Lung microvascular endothelial cell (primary cell): ENCODE results near the gene SSTR5. TPM values are rescaled to one million over a fixed set of nuclear protein-coding genes. Genes with fewer than 3 reads are reported as not detected.

Source experiments
- DNase-seq, 2 donors: peaks; one replicate each; pipeline versions ENCODE4 v3.0.0 to v3.0.0-alpha.2; 2010; ENCODE audit warnings: low read depth in 2 of 2
- total RNA-seq: library from RNA; depleted of rRNA; stranded (reverse); fragments of >200 nt; gene quantifications from 2 replicates; pipeline ENCODE4 v1.2.1, GENCODE V29; 2014

SSTR5 gene
- total RNA-seq, 1 donor from 2014 or later, result 0.20 TPM

GRCh38 chr16:1039762-1040161 is 32.8 kb upstream of the SSTR5 start:
- no peak for DNase-seq

- no peak for DNase-seq
Measured at GRCh38 chr16:1040346-1040745, 32.2 kb upstream of the SSTR5 start.

GRCh38 chr16:1042049-1042744 is 30.4 kb upstream of the SSTR5 start:
- no peak for DNase-seq

DNA sequence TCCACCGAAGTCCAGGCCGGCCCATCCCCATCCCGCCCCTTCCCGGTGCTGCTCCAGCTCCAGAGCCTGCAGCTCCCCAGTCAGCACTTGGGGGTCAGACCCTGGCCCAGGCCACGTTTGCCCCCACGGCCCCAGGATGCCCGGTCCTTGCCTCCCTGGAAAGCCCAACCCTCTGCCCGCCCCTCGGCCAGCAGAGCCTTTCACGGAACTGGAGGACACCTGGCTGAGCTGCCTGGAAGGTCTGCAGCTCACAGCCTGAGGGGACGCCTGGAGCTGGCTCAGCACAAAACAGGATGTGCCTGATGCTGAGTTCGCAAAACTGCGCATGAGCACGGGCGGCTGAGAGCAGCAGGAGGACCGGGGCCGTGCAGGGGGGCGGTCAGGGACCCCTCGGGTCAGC is 29.7 kb upstream of the SSTR5 start:
- peak in 1 of 2 donors; percentile 38 for DNase-seq

DNA sequence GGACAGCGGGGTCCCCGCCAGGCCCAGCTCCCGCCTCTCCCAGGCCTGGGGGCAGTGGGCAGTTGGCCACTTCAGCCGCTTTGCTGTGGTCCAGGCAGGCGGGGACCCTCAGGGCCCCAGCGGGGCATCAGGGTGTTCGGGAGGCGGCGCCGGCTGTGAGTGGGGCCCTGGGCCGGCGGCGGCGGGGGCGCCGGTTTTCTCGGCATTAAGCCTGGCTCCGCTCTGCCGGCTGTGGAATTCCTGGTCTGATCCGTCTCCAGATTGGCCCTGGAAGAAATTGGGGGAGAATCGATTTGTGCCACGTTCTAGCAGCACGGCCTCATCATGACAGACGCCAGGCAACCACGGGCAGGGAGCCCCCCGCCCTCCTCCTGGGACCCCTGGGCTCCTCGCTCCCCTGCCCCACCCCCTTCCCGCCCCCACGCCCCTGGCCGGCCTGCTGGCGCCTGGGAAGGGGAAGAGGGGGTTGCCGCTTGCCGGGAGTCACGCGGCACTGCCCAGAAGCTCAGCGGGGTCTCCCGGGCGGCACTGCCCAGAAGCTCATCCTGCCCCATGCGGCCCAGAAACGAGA is 28.6 kb upstream of the SSTR5 start:
- no peak for DNase-seq

GRCh38 chr16:1044460-1045309 is 27.9 kb upstream of the SSTR5 start:
- no peak for DNase-seq

DNA sequence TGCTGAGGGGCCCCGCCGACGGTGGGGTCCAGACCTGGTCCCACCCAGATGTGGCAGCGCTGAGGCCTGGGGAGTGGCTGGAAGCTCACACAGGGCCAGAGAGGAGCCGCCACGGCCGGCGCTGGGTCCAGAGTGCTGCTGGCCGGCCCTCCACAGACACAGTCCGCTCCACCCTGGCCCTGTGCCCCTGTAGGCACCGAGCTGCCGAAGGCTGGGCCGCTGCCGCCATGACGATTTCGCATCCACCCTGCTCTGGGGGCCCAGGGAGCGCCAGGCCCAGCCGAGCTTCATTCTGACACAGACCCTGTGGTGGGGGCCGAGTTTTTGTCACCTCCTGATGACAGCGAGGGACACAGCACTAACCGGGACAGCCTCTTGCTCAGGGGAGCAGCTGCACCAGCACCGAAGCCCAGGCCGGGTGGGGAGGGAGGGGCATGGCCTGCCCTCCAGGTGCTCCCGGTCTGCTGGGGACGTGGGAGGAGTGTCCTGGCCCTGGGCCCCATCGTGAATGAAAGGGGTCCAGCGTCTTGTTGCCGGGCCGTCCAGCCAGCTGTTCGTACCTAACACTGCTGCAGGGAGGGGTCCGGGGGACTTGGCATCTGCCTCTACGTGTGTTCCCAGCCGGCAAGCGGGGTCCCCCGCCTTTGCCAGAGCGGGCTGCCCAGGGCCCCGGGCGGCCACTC is 27.1 kb upstream of the SSTR5 start:
- no peak for DNase-seq

- DNase-seq, result no peak
Measured at GRCh38 chr16:1045993-1046911, 26.3 kb upstream of the SSTR5 start.

DNA sequence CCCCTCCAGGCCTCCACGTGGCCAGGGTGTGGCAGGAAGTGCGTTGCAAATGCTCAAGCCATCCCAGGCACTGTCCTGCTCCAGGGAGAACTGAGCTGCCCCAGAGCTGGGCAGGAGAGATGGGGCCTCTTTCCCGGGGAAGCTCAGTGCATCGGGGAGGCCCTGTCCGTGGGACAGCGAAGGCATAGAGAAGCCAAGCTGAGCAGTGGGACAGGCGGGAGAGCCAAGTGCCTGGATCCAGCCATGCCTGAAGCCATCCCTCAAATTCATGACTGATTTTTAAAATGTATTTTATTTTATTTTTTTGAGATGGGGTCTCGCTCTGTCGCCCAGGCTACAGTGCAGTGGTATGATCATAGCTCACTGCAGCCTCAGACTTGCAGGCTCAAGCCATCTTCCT is 25.4 kb upstream of the SSTR5 start:
- no peak for DNase-seq

DNA sequence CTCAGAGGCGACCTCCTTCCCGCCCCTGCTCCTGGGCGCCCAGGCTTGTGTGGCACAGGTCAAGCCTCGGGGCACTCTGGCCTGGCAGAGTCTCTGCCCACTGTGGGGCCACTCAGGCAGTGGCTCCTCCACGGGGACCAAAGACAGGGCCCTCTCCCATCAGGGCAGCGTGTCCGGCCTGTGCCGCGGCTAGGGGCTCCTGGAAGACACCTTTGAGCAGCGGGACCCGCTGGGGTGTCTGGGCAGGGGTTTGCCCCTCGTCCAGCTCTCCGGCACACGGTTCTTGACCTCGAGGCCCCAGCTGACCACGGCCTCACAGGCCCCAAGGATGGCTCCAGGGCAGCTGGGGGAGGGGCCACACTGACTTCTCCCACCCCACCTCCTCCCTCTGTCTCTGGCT is 24.7 kb upstream of the SSTR5 start:
- no peak for DNase-seq

GRCh38 chr16:1048442-1049112 is 24.0 kb upstream of the SSTR5 start:
- DNase-seq, result peak; percentile 39 to 48

- DNase-seq, result no peak
Measured at GRCh38 chr16:1049113-1049975, 23.2 kb upstream of the SSTR5 start.

- DNase-seq, result no peak
Measured at GRCh38 chr16:1049976-1050247, 22.6 kb upstream of the SSTR5 start.

DNA sequence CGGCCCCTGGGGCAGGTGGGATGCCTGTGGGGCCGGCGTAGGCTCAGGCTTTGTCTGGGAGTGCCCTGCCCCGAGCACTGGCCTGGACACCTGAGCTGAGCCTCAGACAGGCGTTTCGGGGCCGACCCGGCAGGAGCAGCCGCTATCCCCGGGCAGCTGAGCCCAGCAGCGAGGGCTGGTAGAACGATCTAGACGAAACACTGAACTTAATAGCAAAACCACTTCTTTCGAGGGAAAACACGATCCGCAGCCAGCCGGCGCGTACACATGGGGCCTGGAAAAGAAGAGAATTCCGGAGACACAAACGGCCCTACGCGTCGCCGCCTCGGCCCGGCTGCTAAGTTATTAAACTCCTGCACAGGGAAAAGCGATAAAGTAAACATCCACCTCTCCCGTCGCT is 22.0 kb upstream of the SSTR5 start:
- no peak for DNase-seq

DNA sequence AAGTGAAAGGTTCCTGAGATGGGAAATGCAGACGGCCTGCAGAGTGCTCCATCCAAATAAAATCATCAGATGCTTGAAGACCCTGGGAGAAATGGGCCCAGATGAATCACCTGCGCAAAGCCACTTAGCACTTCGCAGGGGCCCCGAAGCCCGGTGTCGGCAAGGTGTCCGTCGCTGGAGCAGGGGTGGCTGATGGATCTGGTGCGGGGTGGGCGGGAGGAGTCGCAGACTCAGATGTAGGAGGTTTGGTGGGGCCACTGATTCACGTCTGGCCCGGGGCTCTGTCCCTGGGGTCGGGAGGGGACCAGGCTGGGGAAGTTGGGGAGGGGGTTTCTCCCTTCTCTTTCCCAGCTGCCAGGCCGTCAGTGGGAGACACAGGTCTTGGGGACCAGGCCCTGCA is 21.6 kb upstream of the SSTR5 start:
- no peak for DNase-seq

DNA sequence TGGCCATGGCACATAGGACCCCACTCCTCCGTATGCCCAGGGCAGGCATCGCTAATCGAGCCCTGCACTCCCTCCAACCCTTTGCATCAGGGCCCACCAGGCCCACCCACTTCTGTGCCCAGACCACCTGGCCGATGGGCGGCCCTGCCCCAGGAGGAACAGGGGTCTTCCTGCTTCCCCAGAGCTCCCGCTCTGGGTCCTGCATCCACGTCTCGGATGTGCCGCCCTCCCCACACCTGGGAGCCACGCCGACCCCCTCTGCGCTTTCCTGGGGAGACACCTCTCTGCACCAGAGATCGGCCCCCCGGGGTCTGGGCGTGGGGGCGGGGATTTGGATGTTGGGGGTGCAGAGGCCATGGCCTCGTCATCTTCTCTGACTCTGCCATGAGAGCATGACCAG is 21.1 kb upstream of the SSTR5 start:
- DNase-seq, result no peak

- no peak for DNase-seq
Measured at GRCh38 chr16:1052721-1053120, 19.8 kb upstream of the SSTR5 start.

DNA sequence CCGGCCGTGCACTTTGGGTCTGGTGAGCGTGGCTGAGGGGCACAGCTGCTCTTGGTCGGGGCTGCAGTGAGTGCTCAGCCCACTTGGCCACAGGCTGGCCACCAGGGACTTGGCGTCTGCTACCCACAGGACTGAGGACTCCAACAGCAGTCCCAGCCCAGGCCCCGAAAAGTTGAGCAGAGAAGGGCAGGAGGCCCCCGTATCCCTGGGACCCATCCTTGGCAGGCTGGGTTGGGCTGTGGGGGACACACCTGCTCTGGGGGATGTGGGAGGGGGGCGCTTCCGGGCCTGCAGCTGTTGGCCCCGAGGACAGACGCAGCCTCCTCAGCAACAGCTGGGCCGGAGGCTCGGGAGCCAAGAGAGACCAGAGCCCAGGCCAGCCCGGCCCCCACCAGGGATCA is 19.4 kb upstream of the SSTR5 start:
- DNase-seq, result no peak

DNA sequence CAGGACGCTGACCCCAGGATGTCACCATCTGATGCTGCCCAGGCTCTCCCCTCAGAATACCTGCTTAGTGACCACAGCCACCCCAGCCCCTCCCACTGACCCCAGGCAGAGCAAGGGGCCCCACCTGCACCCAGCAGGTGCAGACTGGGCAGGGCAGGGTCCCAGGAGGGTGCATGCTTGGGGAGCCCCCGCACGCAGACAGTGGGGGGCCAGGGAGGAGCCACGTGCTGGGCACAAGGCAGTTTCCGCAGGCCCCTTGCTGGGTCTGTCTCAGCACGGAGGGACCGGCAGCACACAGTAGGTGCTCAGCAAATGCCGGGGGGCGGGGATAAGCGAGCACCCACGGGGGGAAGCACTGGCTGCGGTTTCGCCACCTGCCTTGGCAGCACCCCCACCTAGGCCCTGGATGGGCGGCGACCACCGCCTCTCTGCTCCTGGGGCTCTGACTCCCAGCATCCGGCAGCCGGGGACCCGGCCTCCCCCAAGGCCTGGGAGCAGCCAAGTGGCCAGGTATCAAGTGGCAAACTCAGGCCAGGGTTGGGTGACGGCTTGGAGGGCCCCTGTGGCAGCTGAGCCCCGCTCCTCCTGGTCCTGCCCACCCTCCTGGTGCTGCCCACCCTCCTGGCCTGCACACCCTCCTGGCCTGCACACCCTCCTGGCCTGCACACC is 18.7 kb upstream of the SSTR5 start:
- DNase-seq, result no peak
